AG09309 (cell line): ENCODE results near the gene AMACR.
A peak's percentile ranks its signal among the peaks of the same experiment; 100 is the strongest.

Source experiments
- DNase-seq: peaks from one replicate; pipeline ENCODE4 v3.0.0-alpha.2; 2010; ENCODE audit warnings: low read depth
- H3K4me3 ChIP-seq: 2 replicates; pipeline ENCODE4 v1.5.1; 2011; ENCODE audit warnings: mild to moderate bottlenecking, low read depth, low read length, moderate library complexity; ENCODE audit not compliant: control insufficient read depth
- CTCF ChIP-seq: IDR thresholded peaks from 2 replicates; pipeline ENCODE4 v1.5.1; 2011; ENCODE audit warnings: mild to moderate bottlenecking, low read depth, low read length, inconsistent platforms; ENCODE audit not compliant: insufficient read depth, control insufficient read depth; ENCODE audit errors: missing control alignments

Gene AMACR

GRCh38 chr5:34003941-34004340 is 3.9 kb downstream of the AMACR start:
- H3K4me3 ChIP-seq, result no peak overlapping the region
- DNase-seq, result no peak
- TF ChIP-seq CTCF, result no peak

- H3K4me3 ChIP-seq, result no peak overlapping the region
- DNase-seq, result no peak
- TF ChIP-seq CTCF, result no peak
Observed at GRCh38 chr5:34002629-34003328, 5.1 kb downstream of the AMACR start.

- TF ChIP-seq CTCF, result no peak
- no peak overlapping the region for H3K4me3 ChIP-seq
- no peak for DNase-seq
Observed at GRCh38 chr5:34001241-34001841, 6.5 kb downstream of the AMACR start.

GRCh38 chr5:33999978-34000377 is 7.9 kb downstream of the AMACR start:
- TF ChIP-seq CTCF, result no peak
- DNase-seq, result no peak
- H3K4me3 ChIP-seq, result no peak overlapping the region

GRCh38 chr5:33997331-33997983 is 10.4 kb downstream of the AMACR start:
- peak; percentile 82 for TF ChIP-seq CTCF
- DNase-seq, result peak; percentile 86
- no peak overlapping the region for H3K4me3 ChIP-seq

GRCh38 chr5:33995865-33996264 is 12.0 kb downstream of the AMACR start:
- no peak overlapping the region for H3K4me3 ChIP-seq
- TF ChIP-seq CTCF, result no peak
- no peak for DNase-seq

- no peak overlapping the region for H3K4me3 ChIP-seq
- TF ChIP-seq CTCF, result peak; percentile 50
- DNase-seq, result peak; percentile 80
Observed at GRCh38 chr5:33994845-33995244, 13.0 kb downstream of the AMACR start.
